Endothelial cell of umbilical vein (primary cell): ENCODE measurements around the gene FAM53B. TPM values are rescaled to one million over a fixed set of nuclear protein-coding genes. Genes with fewer than 3 reads are reported as not detected.
A peak's percentile ranks its signal among the peaks of the same experiment; 100 is the strongest.

ENCODE experiments used
- BruUV-seq: library from RNA; stranded (reverse); fragments of 400-500 nt; replicated peaks from 2 replicates; lab custom pipeline; 2021; lab: Mats Ljungman, UMichigan
- CTCF ChIA-PET: fragments of 300-600, 350-600 bp; sonication (Branson Sonifier 250); formaldehyde crosslinking; loops from one replicate; lab custom pipeline; 2021; ENCODE audit warnings: antibody characterized with exemption, inconsistent platforms; lab: Charles Lee
- POLR2A ChIA-PET: fragments of 300-600, 350-600 bp; sonication (Branson Sonifier 250); formaldehyde crosslinking; loops from one replicate; lab custom pipeline; 2021; ENCODE audit warnings: antibody characterized with exemption, inconsistent platforms; lab: Charles Lee
- DNase-seq: peaks from one replicate; pipeline ENCODE4 v3.0.0-alpha.2; 2011; ENCODE audit warnings: low read depth, low spot score
- FAIRE-seq: peaks from 2 replicates; lab custom pipeline; 2011; peaks lifted over from hg19 to GRCh38; lab: Jason Lieb, UNC
- H2AFZ ChIP-seq: 2 replicates; pipeline ENCODE4 v1.6.0; 2012; ENCODE audit warnings: low read depth, low read length, control low read depth, inconsistent platforms
- H3K27ac ChIP-seq: 2 replicates; pipeline ENCODE4 v1.5.1; 2011; ENCODE audit warnings: low read depth, mild to moderate bottlenecking, control low read depth, low read length, moderate library complexity; ENCODE audit not compliant: insufficient read depth
- H3K27me3 ChIP-seq, 2 experiments: 2 replicates each; pipeline versions ENCODE4 v1.6.0 to v1.6.1; 2011; ENCODE audit warnings: low read length in 2 of 2, mixed read lengths in 1 of 2; ENCODE audit not compliant: control insufficient read depth in 2 of 2, insufficient read depth in 2 of 2
- H3K36me3 ChIP-seq, 2 experiments: 2 replicates in 1 of 2; 3 replicates in 1 of 2; pipeline ENCODE4 v1.5.1; 2011; ENCODE audit warnings: low read length in 2 of 2, mild to moderate bottlenecking in 1 of 2, moderate library complexity in 1 of 2; ENCODE audit not compliant: control insufficient read depth in 2 of 2, insufficient read depth in 2 of 2; ENCODE audit errors: extremely low read depth in 1 of 2
- H3K4me1 ChIP-seq: 3 replicates; pipeline ENCODE4 v1.5.1; 2011; ENCODE audit warnings: mild to moderate bottlenecking, low read length; ENCODE audit not compliant: control insufficient read depth, insufficient read depth; ENCODE audit errors: extremely low read depth
- H3K4me2 ChIP-seq: 2 replicates; pipeline ENCODE4 v1.6.1; 2011; ENCODE audit warnings: low read length, control low read depth, mixed read lengths; ENCODE audit not compliant: insufficient read depth
- H3K4me3 ChIP-seq, 3 experiments: fragments of 200-600 bp in 1 of 3; sonication (generic), shearing (Covaris generic) in 1 of 3; replicated peaks in 1 of 3; 2 replicates each; pipeline ENCODE4 v1.5.1; 2011 to 2016; ENCODE audit warnings: control low read depth in 3 of 3, low read length in 3 of 3, mild to moderate bottlenecking in 2 of 3, inconsistent platforms in 1 of 3, low read depth in 1 of 3, moderate library complexity in 1 of 3; ENCODE audit not compliant: insufficient read depth in 1 of 3
- H3K79me2 ChIP-seq: 2 replicates; pipeline ENCODE4 v1.6.0; 2012; ENCODE audit warnings: low read length, inconsistent platforms; ENCODE audit not compliant: control insufficient read depth, insufficient read depth
- H3K9ac ChIP-seq: replicated peaks from 2 replicates; pipeline ENCODE3; 2011; ENCODE audit warnings: low read length, control low read depth; ENCODE audit not compliant: insufficient read depth; ENCODE audit errors: extremely low read depth
- H3K9me1 ChIP-seq: replicated peaks from 3 replicates; pipeline ENCODE4 v1.6.0; 2011; ENCODE audit warnings: mild to moderate bottlenecking, low read length; ENCODE audit not compliant: control insufficient read depth, insufficient read depth; ENCODE audit errors: extremely low read depth
- H3K9me3 ChIP-seq: replicated peaks from 2 replicates; pipeline ENCODE4 v1.5.1; 2012; ENCODE audit warnings: low read length, inconsistent platforms; ENCODE audit not compliant: control insufficient read depth, insufficient read depth
- H4K20me1 ChIP-seq: replicated peaks from 2 replicates; pipeline ENCODE3; 2011; ENCODE audit warnings: mild to moderate bottlenecking, low read length; ENCODE audit not compliant: control insufficient read depth, insufficient read depth; ENCODE audit errors: extremely low read depth
- EZH2 ChIP-seq: IDR thresholded peaks from 2 replicates; pipeline ENCODE4 v1.6.1; 2012; ENCODE audit warnings: borderline replicate concordance, low read depth, mild to moderate bottlenecking, moderate library complexity, low read length, inconsistent platforms; ENCODE audit not compliant: severe bottlenecking
- FOS ChIP-seq: IDR thresholded peaks from 2 replicates; pipeline ENCODE4 v1.6.1; 2011; ENCODE audit warnings: mild to moderate bottlenecking, low read length, moderate library complexity, borderline replicate concordance; ENCODE audit not compliant: insufficient read depth
- GATA2 ChIP-seq: IDR thresholded peaks from 2 replicates; pipeline ENCODE4 v1.7.0; 2011; ENCODE audit warnings: low read depth, mild to moderate bottlenecking, moderate library complexity, mixed read lengths, low read length; ENCODE audit not compliant: insufficient read length, insufficient read depth
- MYC ChIP-seq: IDR thresholded peaks from one replicate; pipeline ENCODE4 v1.6.1; 2011; ENCODE audit warnings: mild to moderate bottlenecking, low read depth, low read length
- POLR2AphosphoS5 ChIP-seq: IDR thresholded peaks from 2 replicates; pipeline ENCODE4 v1.6.1; 2012; ENCODE audit warnings: low read depth, mild to moderate bottlenecking, control low read depth, low read length, moderate library complexity; ENCODE audit not compliant: insufficient read depth
- dilution Hi-C: fragments of 300-500 bp; cut with MboI; formaldehyde crosslinking; loops from one replicate; pipeline ENCODE4 v1.15.0; 2019; ENCODE audit warnings: low sequenced_read_pairs; ENCODE audit not compliant: extremely low pct_ligation_motif_present
- intact Hi-C: fragments of 100-400 bp; cut with micrococcal nuclease; formaldehyde crosslinking; loops from one replicate; pipeline ENCODE4 v1.10.0; 2022
- polyA plus RNA-seq, 4 experiments: library from polyadenylated mRNA; depleted of rRNA in 3 of 4; stranded (reverse) in 3 of 4; unstranded in 1 of 4; fragments of >200 nt; gene quantifications; 2 replicates each; pipeline versions ENCODE4 v1.2.1 to v1.2.3, GENCODE V29; 2011 to 2012; ENCODE audit warnings: missing spikeins in 1 of 4
- total RNA-seq: library from RNA; stranded (reverse); gene quantifications from 2 replicates; pipeline ENCODE4 v1.2.3, GENCODE V29; 2021
- TF ChIP-seq, protein P1 (sequence below), 2 donors: IDR thresholded peaks; 1 replicate in 1 of 2; 2 replicates in 1 of 2; pipeline ENCODE4 v1.5.1; 2011; ENCODE audit warnings: low read length in 2 of 2, mild to moderate bottlenecking in 2 of 2, moderate library complexity in 2 of 2, control low read depth in 1 of 2, inconsistent platforms in 1 of 2, low read depth in 1 of 2; ENCODE audit not compliant: insufficient read depth in 1 of 2; ENCODE audit errors: extremely low read depth in 1 of 2

FAM53B gene
- total and polyA plus RNA-seq, 2 donors (not counting 3 experiments of a cell fraction or from before 2014, with no cell fraction given), result 8.5 to 21.1 TPM

- no peak overlapping the region for H3K4me2 ChIP-seq
- H3K4me3 ChIP-seq, result no peak overlapping the region
- no peaks in the 10 kb centered on the region for H3K27me3 ChIP-seq
- H3K9me3 ChIP-seq, result no peaks in the 10 kb centered on the region
- ChIA-PET POLR2A (no interaction called here), CTCF (interaction anchor here (1.5 to 1.9 kb wide), 3 partner anchors 89 to 133 kb away, joined by 4 to 17 read pairs (median 4); no protein-coding TSS in a partner anchor)
- no peaks in the 10 kb centered on the region for H3K9me1 ChIP-seq
- intact Hi-C loops (loop anchor here (1.0 to 5.0 kb wide), 3 partner anchors 34 to 131 kb away; partner anchors contain the start of gene FAM53B), dilution Hi-C loops (no loop called here)
- no TSS peak for BruUV-seq
- FAIRE-seq (peak; percentile 56), DNase-seq (peak; percentile 48)
- no peak for TF ChIP-seq EZH2
- TF ChIP-seq, protein P1, sequence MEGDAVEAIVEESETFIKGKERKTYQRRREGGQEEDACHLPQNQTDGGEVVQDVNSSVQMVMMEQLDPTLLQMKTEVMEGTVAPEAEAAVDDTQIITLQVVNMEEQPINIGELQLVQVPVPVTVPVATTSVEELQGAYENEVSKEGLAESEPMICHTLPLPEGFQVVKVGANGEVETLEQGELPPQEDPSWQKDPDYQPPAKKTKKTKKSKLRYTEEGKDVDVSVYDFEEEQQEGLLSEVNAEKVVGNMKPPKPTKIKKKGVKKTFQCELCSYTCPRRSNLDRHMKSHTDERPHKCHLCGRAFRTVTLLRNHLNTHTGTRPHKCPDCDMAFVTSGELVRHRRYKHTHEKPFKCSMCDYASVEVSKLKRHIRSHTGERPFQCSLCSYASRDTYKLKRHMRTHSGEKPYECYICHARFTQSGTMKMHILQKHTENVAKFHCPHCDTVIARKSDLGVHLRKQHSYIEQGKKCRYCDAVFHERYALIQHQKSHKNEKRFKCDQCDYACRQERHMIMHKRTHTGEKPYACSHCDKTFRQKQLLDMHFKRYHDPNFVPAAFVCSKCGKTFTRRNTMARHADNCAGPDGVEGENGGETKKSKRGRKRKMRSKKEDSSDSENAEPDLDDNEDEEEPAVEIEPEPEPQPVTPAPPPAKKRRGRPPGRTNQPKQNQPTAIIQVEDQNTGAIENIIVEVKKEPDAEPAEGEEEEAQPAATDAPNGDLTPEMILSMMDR (IDR thresholded peaks at IDR 0.05; ENCODE audit: extremely low read depth in 1 of 2, insufficient read depth in 1 of 2, low read depth in 1 of 2, low read length in 2 of 2), result no peak
- peak; percentile 63 for TF ChIP-seq POLR2AphosphoS5
- TF ChIP-seq FOS, result peak; percentile 32
- TF ChIP-seq GATA2, result no peak
- no peak for TF ChIP-seq MYC
- H3K4me1 ChIP-seq, result peaks cover 7% of the 10 kb centered on the region
- H4K20me1 ChIP-seq, result no peaks in the 10 kb centered on the region
- H3K27ac ChIP-seq, result peak overlapping the region; percentile 20
- H3K79me2 ChIP-seq, result no peaks in the 10 kb centered on the region
- no peaks in the 10 kb centered on the region for H3K36me3 ChIP-seq
- no peak overlapping the region for H3K9ac ChIP-seq
- peak overlapping the region; percentile 63 for H2AFZ ChIP-seq
Observed at GRCh38 chr10:124612611-124613498, 131.3 kb downstream of the FAM53B start.
